ENCODE results near the gene KRTAP17-1.
A peak's percentile ranks its signal among the peaks of the same experiment; 100 is the strongest.
"Not testable (repeated sequence)": the region's sequence is repeated elsewhere in the genome, so short reads cannot be mapped to it uniquely, and the experiment has no call there.

KRTAP17-1 gene

GRCh38 chr17:41296846-41297245 lies 18.7 kb downstream of the KRTAP17-1 start:
- no peaks in the 10 kb centered on the region for H3K27me3 ChIP-seq (replicated peaks in 2 of 5; ENCODE audit: control insufficient read depth in 4 of 5, insufficient read depth in 5 of 5, low read length in 4 of 5)
- no peaks in the 10 kb centered on the region for H3K36me3 ChIP-seq (ENCODE audit: control insufficient read depth in 4 of 4, insufficient read depth in 4 of 4, low read length in 3 of 4)
- H3K27ac ChIP-seq (ENCODE audit: insufficient read depth in 1 of 2, low read depth in 1 of 2, low read length in 2 of 2, poor library complexity in 1 of 2, severe bottlenecking in 2 of 2) = no peak overlapping the region
- H3K4me1 ChIP-seq (ENCODE audit: control extremely low read depth in 1 of 4, control insufficient read depth in 4 of 4, insufficient read depth in 4 of 4, low read length in 3 of 4) = peaks cover 0 to 7% (median 2%) of the 10 kb centered on the region in 4 experiments
- no peak overlapping the region for H3K4me3 ChIP-seq (ENCODE audit: control insufficient read depth in 1 of 7, extremely low read depth in 1 of 7, insufficient read depth in 4 of 7, low read depth in 2 of 7, low read length in 6 of 7)
- POLR2A ChIA-PET = no interaction called here
- 100% methylated on average over 1 of the region's 1 CpG for whole genome bisulfite sequencing (ENCODE audit: insufficient coverage)
- no peaks in the 10 kb centered on the region for H3K9me3 ChIP-seq (ENCODE audit: control extremely low read depth in 1 of 5, control insufficient read depth in 4 of 5, insufficient read depth in 2 of 5, low read depth in 1 of 5, low read length in 4 of 5)
- CTCF ChIA-PET = no interaction called here
- no peak for DNase-seq

- Histone ChIP-seq H3K4me3 (ENCODE audit: control insufficient read depth in 1 of 7, extremely low read depth in 1 of 7, insufficient read depth in 4 of 7, low read depth in 2 of 7, low read length in 6 of 7) (no peak overlapping the region), H3K36me3 (ENCODE audit: control insufficient read depth in 4 of 4, insufficient read depth in 4 of 4, low read length in 3 of 4) (no peaks in the 10 kb centered on the region), H3K4me1 (ENCODE audit: control extremely low read depth in 1 of 4, control insufficient read depth in 4 of 4, insufficient read depth in 4 of 4, low read length in 3 of 4) (no peaks in the 10 kb centered on the region), H3K27ac (ENCODE audit: insufficient read depth in 1 of 2, low read depth in 1 of 2, low read length in 2 of 2, poor library complexity in 1 of 2, severe bottlenecking in 2 of 2) (no peak overlapping the region), H3K27me3 (replicated peaks in 2 of 5; ENCODE audit: control insufficient read depth in 4 of 5, insufficient read depth in 5 of 5, low read length in 4 of 5) (no peaks in the 10 kb centered on the region), H3K9me3 (ENCODE audit: control extremely low read depth in 1 of 5, control insufficient read depth in 4 of 5, insufficient read depth in 2 of 5, low read depth in 1 of 5, low read length in 4 of 5) (no peaks in the 10 kb centered on the region)
- ChIA-PET POLR2A (no interaction called here), CTCF (no interaction called here)
- WGBS (ENCODE audit: insufficient coverage) = 77% methylated on average over 1 of the region's 1 CpG
- no peak for DNase-seq
These were observed 21.5 kb downstream of the KRTAP17-1 start for GRCh38 chr17:41294016-41294415.

- H3K27me3 ChIP-seq (replicated peaks in 2 of 5; ENCODE audit: control insufficient read depth in 4 of 5, insufficient read depth in 5 of 5, low read length in 4 of 5) = no peaks in the 10 kb centered on the region
- no peak overlapping the region for H3K27ac ChIP-seq (ENCODE audit: insufficient read depth in 1 of 2, low read depth in 1 of 2, low read length in 2 of 2, poor library complexity in 1 of 2, severe bottlenecking in 2 of 2)
- peaks cover 0 to 32% (median 8%) of the 10 kb centered on the region in 4 experiments for H3K4me1 ChIP-seq (ENCODE audit: control extremely low read depth in 1 of 4, control insufficient read depth in 4 of 4, insufficient read depth in 4 of 4, low read length in 3 of 4)
- H3K36me3 ChIP-seq (ENCODE audit: control insufficient read depth in 4 of 4, insufficient read depth in 4 of 4, low read length in 3 of 4) = no peaks in the 10 kb centered on the region
- H3K9me3 ChIP-seq (ENCODE audit: control extremely low read depth in 1 of 5, control insufficient read depth in 4 of 5, insufficient read depth in 2 of 5, low read depth in 1 of 5, low read length in 4 of 5) = no peaks in the 10 kb centered on the region
- ChIA-PET POLR2A (no interaction called here), CTCF (no interaction called here)
- 0% methylated on average over 1 of the region's 3 CpGs for WGBS (ENCODE audit: insufficient coverage)
- DNase-seq = peak in 2 of 3 donors; percentile 20 to 45
- H3K4me3 ChIP-seq (ENCODE audit: control insufficient read depth in 1 of 7, extremely low read depth in 1 of 7, insufficient read depth in 4 of 7, low read depth in 2 of 7, low read length in 6 of 7) = no peak overlapping the region
These were observed 28.5 kb downstream of the KRTAP17-1 start for GRCh38 chr17:41287050-41287449.

DNA sequence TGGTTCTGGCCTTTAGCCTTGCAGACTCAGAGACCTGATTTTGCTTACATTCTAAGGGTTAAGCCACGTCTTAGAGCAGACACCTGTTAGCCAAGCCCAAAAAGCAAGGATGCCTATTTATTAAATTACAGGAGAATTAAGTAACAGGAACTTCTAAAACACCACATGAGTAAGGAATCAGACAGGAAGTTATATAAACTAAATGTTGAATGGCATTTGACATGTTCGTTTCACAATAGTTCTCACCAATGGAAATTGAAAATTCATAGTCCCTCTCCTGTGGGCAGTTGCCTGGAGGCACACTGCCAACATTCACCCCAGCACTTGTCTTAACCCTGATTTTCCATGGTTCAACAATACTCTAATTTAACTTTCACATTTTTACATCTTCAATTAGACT lies 31.0 kb downstream of the KRTAP17-1 start:
- peaks cover 0 to 32% (median 8%) of the 10 kb centered on the region in 4 experiments for H3K4me1 ChIP-seq (ENCODE audit: control extremely low read depth in 1 of 4, control insufficient read depth in 4 of 4, insufficient read depth in 4 of 4, low read length in 3 of 4)
- no peaks in the 10 kb centered on the region for H3K9me3 ChIP-seq (ENCODE audit: control extremely low read depth in 1 of 5, control insufficient read depth in 4 of 5, insufficient read depth in 2 of 5, low read depth in 1 of 5, low read length in 4 of 5)
- CTCF ChIA-PET = no interaction called here
- H3K27ac ChIP-seq (ENCODE audit: insufficient read depth in 1 of 2, low read depth in 1 of 2, low read length in 2 of 2, poor library complexity in 1 of 2, severe bottlenecking in 2 of 2) = no peak overlapping the region
- peak in 2 of 3 donors; percentile 56 to 75 for DNase-seq
- H3K27me3 ChIP-seq (replicated peaks in 2 of 5; ENCODE audit: control insufficient read depth in 4 of 5, insufficient read depth in 5 of 5, low read length in 4 of 5) = no peaks in the 10 kb centered on the region
- no peaks in the 10 kb centered on the region for H3K36me3 ChIP-seq (ENCODE audit: control insufficient read depth in 4 of 4, insufficient read depth in 4 of 4, low read length in 3 of 4)
- H3K4me3 ChIP-seq (ENCODE audit: control insufficient read depth in 1 of 7, extremely low read depth in 1 of 7, insufficient read depth in 4 of 7, low read depth in 2 of 7, low read length in 6 of 7) = peak overlapping the region in 1 of 7 experiments; percentile 17
- 0% methylated on average over 1 of the region's 2 CpGs for WGBS (ENCODE audit: insufficient coverage)
- POLR2A ChIA-PET = no interaction called here

GRCh38 chr17:41284043-41284442 lies 31.5 kb downstream of the KRTAP17-1 start:
- 67% methylated on average over 1 of the region's 3 CpGs for WGBS (ENCODE audit: insufficient coverage)

GRCh38 chr17:41278176-41278955 lies 37.1 kb downstream of the KRTAP17-1 start:
- no peak overlapping the region for H3K27ac ChIP-seq (ENCODE audit: insufficient read depth in 1 of 2, low read depth in 1 of 2, low read length in 2 of 2, poor library complexity in 1 of 2, severe bottlenecking in 2 of 2)
- WGBS (ENCODE audit: insufficient coverage) = 100% methylated on average over 3 of the region's 3 CpGs
- ChIA-PET CTCF (no interaction called here), POLR2A (no interaction called here)
- H3K4me3 ChIP-seq (ENCODE audit: control insufficient read depth in 1 of 7, extremely low read depth in 1 of 7, insufficient read depth in 4 of 7, low read depth in 2 of 7, low read length in 6 of 7) = no peak overlapping the region
- no peaks in the 10 kb centered on the region for H3K4me1 ChIP-seq (ENCODE audit: control extremely low read depth in 1 of 4, control insufficient read depth in 4 of 4, insufficient read depth in 4 of 4, low read length in 3 of 4)
- H3K36me3 ChIP-seq (ENCODE audit: control insufficient read depth in 4 of 4, insufficient read depth in 4 of 4, low read length in 3 of 4) = no peaks in the 10 kb centered on the region
- DNase-seq = no peak
- no peaks in the 10 kb centered on the region for H3K9me3 ChIP-seq (ENCODE audit: control extremely low read depth in 1 of 5, control insufficient read depth in 4 of 5, insufficient read depth in 2 of 5, low read depth in 1 of 5, low read length in 4 of 5)
- peaks cover 0 to 3% (median 0%) of the 10 kb centered on the region in 5 experiments for H3K27me3 ChIP-seq (replicated peaks in 2 of 5; ENCODE audit: control insufficient read depth in 4 of 5, insufficient read depth in 5 of 5, low read length in 4 of 5)

More at GRCh38 chr17:41284043-41284442, 31.5 kb downstream of the KRTAP17-1 start:
- Histone ChIP-seq H3K36me3 (ENCODE audit: control insufficient read depth in 4 of 4, insufficient read depth in 4 of 4, low read length in 3 of 4) (no peaks in the 10 kb centered on the region), H3K27ac (ENCODE audit: insufficient read depth in 1 of 2, low read depth in 1 of 2, low read length in 2 of 2, poor library complexity in 1 of 2, severe bottlenecking in 2 of 2) (no peak overlapping the region), H3K27me3 (replicated peaks in 2 of 5; ENCODE audit: control insufficient read depth in 4 of 5, insufficient read depth in 5 of 5, low read length in 4 of 5) (no peaks in the 10 kb centered on the region), H3K9me3 (ENCODE audit: control extremely low read depth in 1 of 5, control insufficient read depth in 4 of 5, insufficient read depth in 2 of 5, low read depth in 1 of 5, low read length in 4 of 5) (no peaks in the 10 kb centered on the region), H3K4me1 (ENCODE audit: control extremely low read depth in 1 of 4, control insufficient read depth in 4 of 4, insufficient read depth in 4 of 4, low read length in 3 of 4) (peaks cover 0 to 32% (median 8%) of the 10 kb centered on the region in 4 experiments), H3K4me3 (ENCODE audit: control insufficient read depth in 1 of 7, extremely low read depth in 1 of 7, insufficient read depth in 4 of 7, low read depth in 2 of 7, low read length in 6 of 7) (peak overlapping the region in 1 of 7 experiments; percentile 17)
- no peak for DNase-seq
- ChIA-PET POLR2A (no interaction called here), CTCF (no interaction called here)

GRCh38 chr17:41275648-41276190 lies 39.8 kb downstream of the KRTAP17-1 start, which contains the start of gene KRTAP9-7:
KRTAP9-7 (plus strand) TSS chr17:41275698; CDS start chr17:41275698, 0 bp downstream.
- H3K9me3 ChIP-seq (ENCODE audit: control extremely low read depth in 1 of 5, control insufficient read depth in 4 of 5, insufficient read depth in 2 of 5, low read depth in 1 of 5, low read length in 4 of 5); H3K4me1 ChIP-seq (ENCODE audit: control extremely low read depth in 1 of 4, control insufficient read depth in 4 of 4, insufficient read depth in 4 of 4, low read length in 3 of 4); DNase-seq; H3K4me3 ChIP-seq (ENCODE audit: control insufficient read depth in 1 of 7, extremely low read depth in 1 of 7, insufficient read depth in 4 of 7, low read depth in 2 of 7, low read length in 6 of 7); POLR2A ChIA-PET; H3K27me3 ChIP-seq (replicated peaks in 2 of 5; ENCODE audit: control insufficient read depth in 4 of 5, insufficient read depth in 5 of 5, low read length in 4 of 5); H3K27ac ChIP-seq (ENCODE audit: insufficient read depth in 1 of 2, low read depth in 1 of 2, low read length in 2 of 2, poor library complexity in 1 of 2, severe bottlenecking in 2 of 2); H3K36me3 ChIP-seq (ENCODE audit: control insufficient read depth in 4 of 4, insufficient read depth in 4 of 4, low read length in 3 of 4); CTCF ChIA-PET: not testable (repeated sequence)
- WGBS (ENCODE audit: insufficient coverage) = 100% methylated on average over 2 of the region's 3 CpGs
